ENCODE data around the gene SOCS6. TPM values are rescaled to one million over a fixed set of nuclear protein-coding genes. Genes with fewer than 3 reads are reported as not detected.
"Not testable (repeated sequence)": the region's sequence is repeated elsewhere in the genome, so short reads cannot be mapped to it uniquely, and the experiment has no call there.

Gene SOCS6
- total RNA-seq (10 to 100 TPM in 2 of 7 donors, 1 to 10 TPM in 5; 6.6 to 11.5 (median 8.6) TPM), polyA plus RNA-seq (1 to 10 TPM; 1.3 to 2.1 (median 1.6) TPM)
- long read RNA-seq, donor 1, full-length matches to known transcripts = 6 of 6 reads
- long read RNA-seq, donor 1, partial matches to known transcripts = 0 of 6 reads
- long read RNA-seq, donor 1, other reads (novel, unspliced or antisense) = 0 of 6 reads
- long read RNA-seq, donor 2, full-length matches to known transcripts = 5 of 5 reads
- long read RNA-seq, donor 2, partial matches to known transcripts = 0 of 5 reads
- long read RNA-seq, donor 2, other reads (novel, unspliced or antisense) = 0 of 5 reads

- no peaks in the 10 kb centered on the region for H3K36me3 ChIP-seq
- WGBS, 5 donors = 0 to 1% (median 1%) methylated on average over 9 to 77 of the region's 77 CpGs
- H3K27ac ChIP-seq = peak within 1 kb of the TSS in 7 of 8 donors; percentile 61 to 86 (median 79)
- peaks cover 0 to 29% (median 0%) of the 10 kb centered on the region in 7 donors for H3K27me3 ChIP-seq (replicated peaks in 1 of 7)
- peaks cover 4 to 45% (median 23%) of the 10 kb centered on the region in 6 donors for H3K4me1 ChIP-seq
- peak; percentile 86 for DNase-seq
- TF ChIP-seq POLR2A (IDR thresholded peaks at IDR 0.05) (no peak), CTCF (IDR thresholded peaks at IDR 0.05 in 8 of 11, conservative IDR thresholded peaks at IDR 0.05 in 3 of 11) (no peak), POLR2AphosphoS5 (IDR thresholded peaks at IDR 0.05) (peak; percentile 35 to 75 (median 74))
- no peaks in the 10 kb centered on the region for H3K9me3 ChIP-seq
- peak within 1 kb of the TSS; percentile 50 to 90 (median 60) for H3K4me3 ChIP-seq
- intact Hi-C loops (cut with DNase I; ENCODE audit: low total_unique reads) = no loop called here
These were observed at the start of gene SOCS6 for GRCh38 chr18:70288851-70289328. Gene SOCS6 (plus strand): TSS chr18:70289045. CDS start chr18:70324669, 35,624 bp downstream.

- Histone ChIP-seq H3K27ac (no peak overlapping the region), H3K9me3 (peaks cover 0 to 5% (median 0%) of the 10 kb centered on the region in 8 donors), H3K27me3 (replicated peaks in 1 of 7) (no peaks in the 10 kb centered on the region), H3K36me3 (no peaks in the 10 kb centered on the region), H3K4me1 (no peaks in the 10 kb centered on the region), H3K4me3 (no peak overlapping the region)
- DNase-seq = no peak
- TF ChIP-seq CTCF (IDR thresholded peaks at IDR 0.05 in 8 of 11, conservative IDR thresholded peaks at IDR 0.05 in 3 of 11) (no peak), POLR2A (IDR thresholded peaks at IDR 0.05) (no peak), POLR2AphosphoS5 (IDR thresholded peaks at IDR 0.05) (no peak)
- 84 to 86% (median 84%) methylated on average over 13 of the region's 13 CpGs for WGBS, 5 donors
- intact Hi-C loops (cut with DNase I; ENCODE audit: low total_unique reads) = no loop called here
These were observed 45.5 kb upstream of the SOCS6 start for GRCh38 chr18:70243131-70243929.

GRCh38 chr18:70246061-70246466, 42.8 kb upstream of the SOCS6 start:
- intact Hi-C loops (cut with DNase I; ENCODE audit: low total_unique reads) = no loop called here
- DNase-seq = no peak
- H3K9me3 ChIP-seq = peaks cover 0 to 5% (median 0%) of the 10 kb centered on the region in 8 donors
- H3K36me3 ChIP-seq = no peaks in the 10 kb centered on the region
- no peak overlapping the region for H3K4me3 ChIP-seq
- no peaks in the 10 kb centered on the region for H3K27me3 ChIP-seq (replicated peaks in 1 of 7)
- whole genome bisulfite sequencing, 5 donors = 13 to 19% (median 14%) methylated on average over 4 of the region's 4 CpGs
- H3K27ac ChIP-seq = no peak overlapping the region
- no peak for TF ChIP-seq POLR2AphosphoS5 (IDR thresholded peaks at IDR 0.05)
- TF ChIP-seq POLR2A (IDR thresholded peaks at IDR 0.05) = no peak
- TF ChIP-seq CTCF (IDR thresholded peaks at IDR 0.05 in 8 of 11, conservative IDR thresholded peaks at IDR 0.05 in 3 of 11) = no peak
- no peaks in the 10 kb centered on the region for H3K4me1 ChIP-seq

- intact Hi-C loops (cut with DNase I; ENCODE audit: low total_unique reads) = no loop called here
- no peak for DNase-seq
- Histone ChIP-seq H3K4me3 (no peak overlapping the region), H3K27ac (no peak overlapping the region), H3K9me3 (no peaks in the 10 kb centered on the region), H3K27me3 (replicated peaks in 1 of 7) (no peaks in the 10 kb centered on the region), H3K4me1 (no peaks in the 10 kb centered on the region), H3K36me3 (no peaks in the 10 kb centered on the region)
- 84 to 92% (median 88%) methylated on average over 5 of the region's 5 CpGs for WGBS, 5 donors
- TF ChIP-seq CTCF (IDR thresholded peaks at IDR 0.05 in 8 of 11, conservative IDR thresholded peaks at IDR 0.05 in 3 of 11) = no peak
- no peak for TF ChIP-seq POLR2AphosphoS5 (IDR thresholded peaks at IDR 0.05)
- no peak for TF ChIP-seq POLR2A (IDR thresholded peaks at IDR 0.05)
These were observed 39.7 kb upstream of the SOCS6 start for GRCh38 chr18:70249118-70249517.

GRCh38 chr18:70249861-70250260, 39.0 kb upstream of the SOCS6 start:
- H3K27me3 ChIP-seq (replicated peaks in 1 of 7); DNase-seq; H3K36me3 ChIP-seq; H3K27ac ChIP-seq; H3K4me3 ChIP-seq; H3K4me1 ChIP-seq; intact Hi-C loops (cut with DNase I; ENCODE audit: low total_unique reads); H3K9me3 ChIP-seq: not testable (repeated sequence)
- WGBS, 5 donors = 94 to 98% (median 96%) methylated on average over 17 to 18 of the region's 18 CpGs
